Epithelial cell of esophagus (primary cell): Measurements from ENCODE around the gene CYP8B1.
"Not testable (repeated sequence)": the region's sequence is repeated elsewhere in the genome, so short reads cannot be mapped to it uniquely, and the experiment has no call there.

Experiments
- DNase-seq: peaks from one replicate; pipeline ENCODE4 v3.0.0; 2010; ENCODE audit warnings: low read depth
- H3K4me3 ChIP-seq: 2 replicates; pipeline ENCODE4 v1.5.1; 2011; ENCODE audit warnings: mild to moderate bottlenecking, low read length, control low read depth
- CTCF ChIP-seq: IDR thresholded peaks from 2 replicates; pipeline ENCODE4 v1.5.1; 2011; ENCODE audit warnings: low read depth, mild to moderate bottlenecking, low read length, control low read depth, inconsistent platforms; ENCODE audit not compliant: insufficient read depth; ENCODE audit errors: missing control alignments

The CYP8B1 gene

GRCh38 chr3:42887084-42887483, 11.4 kb upstream of the CYP8B1 start:
- no peak for DNase-seq
- no peak for TF ChIP-seq CTCF
- no peak overlapping the region for H3K4me3 ChIP-seq

- H3K4me3 ChIP-seq = no peak overlapping the region
- no peak for DNase-seq
- no peak for TF ChIP-seq CTCF
Observed at GRCh38 chr3:42886294-42886822, 10.7 kb upstream of the CYP8B1 start.

DNA sequence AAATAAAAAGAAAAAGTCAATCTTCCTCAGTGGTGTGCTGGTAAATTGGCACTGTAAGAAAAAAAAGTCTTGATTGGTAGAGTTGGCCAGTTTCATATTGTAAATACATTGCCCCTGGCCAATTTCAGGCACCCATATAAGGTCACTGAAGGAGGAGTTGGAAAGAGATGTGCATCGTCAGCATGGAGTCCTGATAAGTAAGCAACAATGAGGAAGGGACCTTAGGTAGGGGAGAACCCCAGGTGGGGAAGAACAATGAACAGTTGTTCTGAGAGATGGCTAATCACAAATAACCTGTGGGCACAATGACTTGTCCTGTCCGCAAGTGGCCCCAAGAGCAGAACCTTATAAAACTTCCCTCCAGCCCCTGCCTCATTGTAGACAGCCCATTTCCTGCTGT, 8.6 kb upstream of the CYP8B1 start:
- no peak for DNase-seq
- TF ChIP-seq CTCF = no peak
- H3K4me3 ChIP-seq = no peak overlapping the region

DNA sequence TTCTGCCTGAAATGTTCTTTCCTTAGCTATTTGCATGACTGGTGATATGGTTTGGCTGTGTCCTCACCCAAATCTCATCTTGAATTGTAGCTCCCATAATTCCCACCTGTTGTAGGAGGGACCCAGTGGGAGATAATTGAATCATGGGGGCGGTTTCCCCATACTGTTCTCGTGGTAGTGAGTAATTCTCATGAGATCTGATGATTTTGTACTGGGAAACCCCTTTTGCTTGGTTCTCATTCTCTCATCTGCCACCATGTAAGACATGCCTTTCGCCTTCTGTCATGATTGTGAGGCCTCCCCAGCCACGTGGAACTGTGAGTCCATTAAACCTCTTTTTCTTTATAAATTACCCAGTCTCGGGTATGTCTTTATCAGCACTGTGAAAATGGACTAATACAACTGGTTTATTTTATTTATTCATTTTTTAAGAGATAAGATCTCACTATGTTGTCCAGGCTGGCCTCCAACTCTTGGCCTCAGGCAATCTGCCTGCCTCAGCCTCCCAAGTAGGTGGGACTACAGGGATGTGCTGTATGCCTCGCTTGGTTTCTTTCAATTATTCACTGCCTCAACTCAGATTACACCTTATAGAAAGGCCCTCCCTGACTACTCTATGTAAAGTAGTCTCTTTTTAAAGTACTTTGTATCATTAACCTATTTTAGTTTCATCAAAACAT, 7.7 kb upstream of the CYP8B1 start:
- not testable (repeated sequence) for H3K4me3 ChIP-seq
- DNase-seq = peak; percentile 33

DNA sequence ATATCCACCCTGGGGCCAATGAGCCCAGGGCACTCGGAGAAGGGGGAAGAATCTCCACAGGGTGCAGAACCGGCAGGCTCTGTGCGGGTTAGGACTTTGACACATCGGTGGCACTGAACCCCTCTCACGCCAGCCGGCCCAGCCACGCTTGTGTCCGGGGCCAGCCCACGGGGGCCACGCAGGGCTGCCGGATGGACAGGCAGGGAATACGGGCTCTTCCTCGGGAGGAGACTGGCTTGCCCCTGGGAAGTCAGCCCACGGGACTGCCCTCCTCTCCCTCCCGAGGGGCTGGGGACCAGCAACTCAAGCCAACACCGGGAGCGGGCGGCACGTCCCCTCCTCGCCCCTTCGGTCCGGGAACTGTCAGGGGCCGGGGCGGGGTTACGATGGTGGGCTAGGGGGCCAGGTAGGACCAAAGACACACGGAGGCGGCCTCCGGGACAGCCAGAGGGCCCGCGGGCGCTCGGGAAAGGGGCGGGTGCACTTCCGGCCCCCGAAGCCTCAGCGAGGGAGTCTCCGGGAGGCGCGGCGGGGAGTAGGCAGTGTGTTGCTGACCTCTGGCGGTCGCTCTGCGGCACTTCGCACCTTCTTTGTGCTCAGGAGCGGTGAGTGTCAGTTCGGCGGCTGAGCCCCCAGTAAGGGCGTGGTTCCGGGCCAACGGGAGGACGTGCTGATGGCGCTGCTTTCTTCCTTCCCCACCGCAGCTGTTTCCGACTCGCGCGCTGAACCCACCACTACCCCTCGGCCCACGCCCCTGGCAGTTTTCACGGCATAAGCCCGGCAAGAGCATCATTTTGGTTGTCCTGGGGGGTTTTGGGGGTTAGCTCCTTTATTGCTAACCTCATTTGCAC, 5.1 kb upstream of the CYP8B1 start:
- TF ChIP-seq CTCF = peak; percentile 79
- peak; percentile 80 for DNase-seq

GRCh38 chr3:42880183-42880582, 4.5 kb upstream of the CYP8B1 start:
- no peak for DNase-seq
- peak overlapping the region; percentile 56 for H3K4me3 ChIP-seq
- no peak for TF ChIP-seq CTCF

More for the DNA sequence above, 5.1 kb upstream of the CYP8B1 start:
- H3K4me3 ChIP-seq = peak overlapping the region; percentile 56

GRCh38 chr3:42877881-42878280, 2.2 kb upstream of the CYP8B1 start:
- DNase-seq = no peak
- no peak overlapping the region for H3K4me3 ChIP-seq
- no peak for TF ChIP-seq CTCF
